AG04450 (cell line): ENCODE measurements around the gene GIPC3. TPM values are rescaled to one million over a fixed set of nuclear protein-coding genes. Genes with fewer than 3 reads are reported as not detected.

Experiments used
- CTCF ChIA-PET: fragments of 300-600, 350-600 bp; formaldehyde crosslinking; extraction: SDS; loops from one replicate; lab custom pipeline; 2022; ENCODE audit warnings: antibody characterized with exemption, inconsistent platforms; lab: Charles Lee
- POLR2A ChIA-PET: fragments of 350-600 bp; formaldehyde crosslinking; extraction: SDS; loops from one replicate; lab custom pipeline; 2021; ENCODE audit warnings: antibody characterized with exemption, inconsistent platforms; lab: Yijun Ruan, JAX
- DNase-seq: peaks from one replicate; pipeline ENCODE4 v3.0.0-alpha.2; 2011; ENCODE audit warnings: low read depth, low spot score
- H3K27ac ChIP-seq: one replicate; pipeline ENCODE4 v1.5.1; 2012; ENCODE audit warnings: low read depth, low read length, control low read depth
- H3K27me3 ChIP-seq: one replicate; pipeline ENCODE4 v1.6.0; 2012; ENCODE audit warnings: low read length; ENCODE audit not compliant: control insufficient read depth, insufficient read depth
- H3K4me3 ChIP-seq: 2 replicates; pipeline ENCODE4 v1.5.1; 2011; ENCODE audit warnings: mild to moderate bottlenecking, low read depth, low read length, control low read depth
- H3K9me3 ChIP-seq: 2 replicates; pipeline ENCODE4 v1.5.1; 2012; ENCODE audit warnings: low read length; ENCODE audit not compliant: control insufficient read depth, insufficient read depth
- polyA plus RNA-seq: library from polyadenylated mRNA; depleted of rRNA; stranded (reverse); fragments of >200 nt; gene quantifications from 2 replicates; pipeline ENCODE4 v1.2.3, GENCODE V29; 2011
- TF ChIP-seq, protein P1 (sequence below): IDR thresholded peaks from 2 replicates; pipeline ENCODE4 v1.5.1; 2011; ENCODE audit warnings: low read depth, low read length, control low read depth, inconsistent platforms

The GIPC3 gene
- polyA plus RNA-seq, 1 experiment: 0.30 TPM

DNA sequence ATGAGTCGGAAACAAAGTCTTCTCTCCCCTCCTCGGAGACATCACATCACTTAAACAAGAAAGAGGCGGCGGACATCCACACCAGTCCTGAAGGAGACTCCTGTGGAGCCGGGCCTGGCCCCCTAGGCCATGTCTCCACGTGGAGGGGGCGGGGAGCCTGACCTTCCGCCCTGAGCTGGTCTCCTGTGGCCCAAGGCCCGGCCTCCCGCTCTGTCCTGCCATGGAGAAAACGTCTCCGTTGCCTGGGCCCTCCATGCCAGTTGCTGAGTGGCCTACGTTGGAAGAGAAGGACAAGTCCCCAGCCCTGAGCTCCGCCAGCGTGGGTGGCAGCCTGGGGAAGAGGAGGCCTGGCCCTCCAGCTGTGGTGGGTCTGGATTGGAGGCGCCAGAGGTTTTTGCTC, 46.8 kb downstream of the GIPC3 start:
- H3K9me3 ChIP-seq: no peaks in the 10 kb centered on the region; the same call in 1 of the 2 replicates
- no peak overlapping the region for H3K27ac ChIP-seq
- TF ChIP-seq, protein P1, sequence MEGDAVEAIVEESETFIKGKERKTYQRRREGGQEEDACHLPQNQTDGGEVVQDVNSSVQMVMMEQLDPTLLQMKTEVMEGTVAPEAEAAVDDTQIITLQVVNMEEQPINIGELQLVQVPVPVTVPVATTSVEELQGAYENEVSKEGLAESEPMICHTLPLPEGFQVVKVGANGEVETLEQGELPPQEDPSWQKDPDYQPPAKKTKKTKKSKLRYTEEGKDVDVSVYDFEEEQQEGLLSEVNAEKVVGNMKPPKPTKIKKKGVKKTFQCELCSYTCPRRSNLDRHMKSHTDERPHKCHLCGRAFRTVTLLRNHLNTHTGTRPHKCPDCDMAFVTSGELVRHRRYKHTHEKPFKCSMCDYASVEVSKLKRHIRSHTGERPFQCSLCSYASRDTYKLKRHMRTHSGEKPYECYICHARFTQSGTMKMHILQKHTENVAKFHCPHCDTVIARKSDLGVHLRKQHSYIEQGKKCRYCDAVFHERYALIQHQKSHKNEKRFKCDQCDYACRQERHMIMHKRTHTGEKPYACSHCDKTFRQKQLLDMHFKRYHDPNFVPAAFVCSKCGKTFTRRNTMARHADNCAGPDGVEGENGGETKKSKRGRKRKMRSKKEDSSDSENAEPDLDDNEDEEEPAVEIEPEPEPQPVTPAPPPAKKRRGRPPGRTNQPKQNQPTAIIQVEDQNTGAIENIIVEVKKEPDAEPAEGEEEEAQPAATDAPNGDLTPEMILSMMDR: no peak
- H3K27me3 ChIP-seq: no peaks in the 10 kb centered on the region
- ChIA-PET CTCF (no interaction called here), POLR2A (no interaction called here)
- H3K4me3 ChIP-seq: no peak overlapping the region
- no peak for DNase-seq

DNA sequence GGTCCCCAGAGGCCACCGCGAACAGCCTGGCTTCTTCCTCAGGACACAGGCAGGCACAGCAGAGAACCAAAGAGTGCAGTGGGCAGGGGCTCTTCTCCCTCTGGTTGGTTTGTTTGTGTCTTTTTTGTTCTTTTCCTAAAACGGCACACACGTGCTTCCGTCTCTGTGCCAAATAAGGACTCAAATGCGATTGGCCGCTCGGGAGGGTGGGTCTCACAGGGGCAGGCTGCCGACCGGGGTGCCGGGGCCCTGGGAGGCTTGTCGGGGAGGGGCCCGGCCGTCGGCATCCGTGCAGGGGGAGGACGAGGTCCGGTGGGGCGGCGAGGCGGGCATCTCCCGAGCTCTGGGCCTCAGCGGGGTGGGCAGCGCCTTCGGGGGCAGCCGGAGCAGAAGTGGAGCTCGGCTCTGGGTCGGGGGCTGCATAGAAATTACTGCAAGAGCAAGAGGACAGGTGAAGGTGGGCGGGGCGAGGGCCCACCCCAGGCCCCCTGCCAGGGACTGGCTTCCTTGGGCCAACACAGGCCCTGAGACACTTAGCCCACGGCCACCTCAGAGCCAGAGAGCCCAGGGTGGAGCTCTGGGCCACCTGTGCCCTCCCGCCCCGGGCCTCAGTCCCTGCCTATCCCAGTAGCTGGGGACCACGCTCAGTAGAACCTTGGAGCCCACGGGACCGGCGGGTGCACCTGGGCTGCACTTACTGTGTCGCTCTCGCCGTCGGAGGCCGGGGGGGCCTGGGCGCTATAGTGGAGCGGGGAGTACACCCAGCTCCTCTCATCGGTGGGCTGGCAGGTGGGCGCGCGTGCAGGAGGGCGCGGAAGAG, 47.7 kb downstream of the GIPC3 start:
- Histone ChIP-seq H3K27me3 (no peaks in the 10 kb centered on the region), H3K4me3 (no peak overlapping the region), H3K27ac (no peak overlapping the region), H3K9me3 (no peaks in the 10 kb centered on the region; the same call in 1 of the 2 replicates)
- DNase-seq: no peak
- ChIA-PET CTCF (no interaction called here), POLR2A (no interaction called here)
- TF ChIP-seq, protein P1: no peak

DNA sequence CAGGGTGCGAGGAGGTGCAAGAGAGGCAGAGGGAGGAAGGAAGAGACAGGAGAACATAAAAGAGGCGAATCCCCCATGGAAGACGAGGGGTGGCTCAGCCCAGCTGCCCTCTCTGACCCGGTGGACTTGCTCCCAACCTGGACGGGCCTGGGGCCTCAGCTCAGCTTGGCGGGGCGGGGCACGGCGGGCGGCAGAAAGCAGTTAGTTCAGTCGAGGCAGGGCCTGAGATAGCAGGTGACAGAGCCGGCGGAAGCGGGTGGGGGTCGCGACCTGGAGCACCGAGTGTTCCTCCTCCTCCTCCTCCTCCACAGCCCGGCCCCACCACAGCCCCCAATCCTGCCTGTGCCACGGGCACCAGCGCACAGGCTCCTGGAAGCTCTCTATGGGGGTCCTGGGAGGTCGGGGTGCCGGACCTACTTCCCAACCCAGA, 48.3 kb downstream of the GIPC3 start:
- Histone ChIP-seq H3K9me3 (no peaks in the 10 kb centered on the region; the same call in 1 of the 2 replicates), H3K27ac (no peak overlapping the region), H3K4me3 (no peak overlapping the region), H3K27me3 (no peaks in the 10 kb centered on the region)
- TF ChIP-seq, protein P1: no peak
- ChIA-PET POLR2A (no interaction called here), CTCF (no interaction called here)
- no peak for DNase-seq

DNA sequence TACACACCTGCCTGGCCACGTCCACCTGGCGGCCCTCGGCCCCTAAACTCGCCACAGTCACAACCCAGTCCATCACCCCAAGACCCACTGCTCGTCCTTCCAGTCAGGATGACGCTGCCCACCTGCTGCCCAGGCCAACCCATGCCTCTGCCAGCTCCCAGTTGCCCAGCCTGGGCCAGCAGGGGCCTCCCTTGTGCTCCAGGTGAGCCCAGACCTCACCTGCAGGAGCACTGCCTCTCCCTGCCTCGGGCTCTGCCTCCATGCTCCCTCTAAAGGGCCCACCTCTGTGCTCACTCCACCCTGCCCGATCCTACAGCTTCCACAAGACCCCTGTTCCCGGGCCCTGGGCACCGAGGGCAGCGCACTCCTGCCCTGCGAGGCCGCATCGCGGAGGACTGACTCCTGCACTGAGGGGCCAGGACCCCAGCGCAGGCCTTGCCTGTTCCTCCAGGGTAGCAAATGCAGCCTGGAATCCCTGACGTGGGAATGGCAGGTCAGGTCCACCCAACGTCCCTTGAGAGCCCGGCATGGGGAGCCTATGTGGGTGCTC, 49.3 kb downstream of the GIPC3 start:
- no peaks in the 10 kb centered on the region; the same call in 1 of the 2 replicates for H3K9me3 ChIP-seq
- ChIA-PET CTCF (no interaction called here), POLR2A (no interaction called here)
- H3K27me3 ChIP-seq: no peaks in the 10 kb centered on the region
- DNase-seq: no peak
- no peak overlapping the region for H3K4me3 ChIP-seq
- no peak overlapping the region for H3K27ac ChIP-seq
- TF ChIP-seq, protein P1: no peak

DNA sequence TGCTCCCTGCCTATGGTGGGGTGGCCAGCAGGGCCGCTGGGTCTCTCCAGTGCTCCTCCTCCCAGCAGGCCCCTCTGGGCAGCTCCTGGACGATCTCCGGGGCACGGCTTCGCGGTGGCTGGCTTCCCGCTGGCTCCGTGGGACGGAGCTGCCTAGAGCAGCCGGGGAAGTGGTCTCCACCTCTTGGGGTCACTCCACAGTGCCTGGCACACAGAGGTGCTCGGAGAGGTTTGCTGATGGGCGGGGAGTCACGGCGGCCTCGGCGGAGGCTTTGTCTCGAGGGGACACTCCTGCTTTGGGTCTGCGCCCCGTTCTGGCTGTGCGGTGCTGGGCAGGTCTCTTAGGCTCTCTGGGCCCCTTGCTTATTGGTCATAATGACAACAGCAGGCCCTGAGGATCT, 51.2 kb downstream of the GIPC3 start:
- TF ChIP-seq, protein P1: no peak
- DNase-seq: no peak
- H3K27me3 ChIP-seq: no peaks in the 10 kb centered on the region
- ChIA-PET CTCF (no interaction called here), POLR2A (no interaction called here)
- H3K9me3 ChIP-seq: no peaks in the 10 kb centered on the region; the same call in 1 of the 2 replicates
- H3K27ac ChIP-seq: no peak overlapping the region
- H3K4me3 ChIP-seq: no peak overlapping the region
